AG04450 (cell line): Measurements from ENCODE around the gene PHRF1. TPM values are rescaled to one million over a fixed set of nuclear protein-coding genes. Genes with fewer than 3 reads are reported as not detected.

Source experiments
- CTCF ChIA-PET: fragments of 300-600, 350-600 bp; formaldehyde crosslinking; extraction: SDS; loops from one replicate; lab custom pipeline; 2022; ENCODE audit warnings: antibody characterized with exemption, inconsistent platforms; lab: Charles Lee
- POLR2A ChIA-PET: fragments of 350-600 bp; formaldehyde crosslinking; extraction: SDS; loops from one replicate; lab custom pipeline; 2021; ENCODE audit warnings: antibody characterized with exemption, inconsistent platforms; lab: Yijun Ruan, JAX
- DNase-seq: peaks from one replicate; pipeline ENCODE4 v3.0.0-alpha.2; 2011; ENCODE audit warnings: low read depth, low spot score
- H3K27ac ChIP-seq: one replicate; pipeline ENCODE4 v1.5.1; 2012; ENCODE audit warnings: low read depth, low read length, control low read depth
- H3K27me3 ChIP-seq: one replicate; pipeline ENCODE4 v1.6.0; 2012; ENCODE audit warnings: low read length; ENCODE audit not compliant: control insufficient read depth, insufficient read depth
- H3K4me3 ChIP-seq: 2 replicates; pipeline ENCODE4 v1.5.1; 2011; ENCODE audit warnings: mild to moderate bottlenecking, low read depth, low read length, control low read depth
- H3K9me3 ChIP-seq: 2 replicates; pipeline ENCODE4 v1.5.1; 2012; ENCODE audit warnings: low read length; ENCODE audit not compliant: control insufficient read depth, insufficient read depth
- CTCF ChIP-seq: IDR thresholded peaks from 2 replicates; pipeline ENCODE4 v1.5.1; 2011; ENCODE audit warnings: low read depth, low read length, control low read depth, inconsistent platforms
- polyA plus RNA-seq: library from polyadenylated mRNA; depleted of rRNA; stranded (reverse); fragments of >200 nt; gene quantifications from 2 replicates; pipeline ENCODE4 v1.2.3, GENCODE V29; 2011

Gene PHRF1
- polyA plus RNA-seq, 1 experiment, result 7.3 TPM

GRCh38 chr11:603154-603553 lies 26.9 kb downstream of the PHRF1 start:
- TF ChIP-seq CTCF, result no peak
- no peak for DNase-seq
- Histone ChIP-seq H3K27ac (no peak overlapping the region), H3K27me3 (no peaks in the 10 kb centered on the region), H3K9me3 (no peaks in the 10 kb centered on the region; the same call in 1 of the 2 replicates), H3K4me3 (no peak overlapping the region)
- CTCF ChIA-PET, result no interaction called here
- POLR2A ChIA-PET, result no interaction called here

GRCh38 chr11:605286-606129 lies 29.2 kb downstream of the PHRF1 start:
- Histone ChIP-seq H3K27me3 (no peaks in the 10 kb centered on the region), H3K27ac (no peak overlapping the region), H3K4me3 (no peak overlapping the region), H3K9me3 (no peaks in the 10 kb centered on the region; the same call in 1 of the 2 replicates)
- CTCF ChIA-PET, result no interaction called here
- DNase-seq, result no peak
- POLR2A ChIA-PET, result no interaction called here
- no peak for TF ChIP-seq CTCF

- ChIA-PET POLR2A (no interaction called here), CTCF (no interaction called here)
- TF ChIP-seq CTCF, result no peak
- no peak overlapping the region for H3K27ac ChIP-seq
- H3K9me3 ChIP-seq, result no peaks in the 10 kb centered on the region; the same call in 1 of the 2 replicates
- no peaks in the 10 kb centered on the region for H3K27me3 ChIP-seq
- no peak overlapping the region for H3K4me3 ChIP-seq
- DNase-seq, result no peak
Observed at GRCh38 chr11:606245-606644, 30.0 kb downstream of the PHRF1 start.

GRCh38 chr11:607020-607780 lies 30.9 kb downstream of the PHRF1 start:
- H3K9me3 ChIP-seq, result no peaks in the 10 kb centered on the region; the same call in 1 of the 2 replicates
- ChIA-PET CTCF (no interaction called here), POLR2A (interaction anchor here (0.6 kb wide), 1 partner anchor 16 kb away, joined by 3 read pairs; no protein-coding TSS in a partner anchor)
- H3K27ac ChIP-seq, result no peak overlapping the region
- no peak overlapping the region for H3K4me3 ChIP-seq
- TF ChIP-seq CTCF, result no peak
- no peak for DNase-seq
- no peaks in the 10 kb centered on the region for H3K27me3 ChIP-seq
